Keratinocyte (primary cell): ENCODE results near the gene ARMC3.

ENCODE experiments used
- EZH2 ChIP-seq: IDR thresholded peaks from one replicate; pipeline ENCODE4 v1.6.1; 2012; ENCODE audit warnings: inconsistent platforms, mild to moderate bottlenecking, low read length, moderate library complexity
- TF ChIP-seq, protein P1 (sequence below), 3 experiments: IDR thresholded peaks in 1 of 3; conservative IDR thresholded peaks in 1 of 3; optimal IDR thresholded peaks in 1 of 3; 2 replicates in 2 of 3; 3 replicates in 1 of 3; pipeline versions ENCODE3 to v1.5.1; 2011; ENCODE audit warnings: low read length in 3 of 3, mild to moderate bottlenecking in 3 of 3, moderate library complexity in 2 of 3, control low read depth in 1 of 3, inconsistent platforms in 1 of 3; ENCODE audit not compliant: insufficient read depth in 2 of 3; ENCODE audit errors: extremely low read depth in 1 of 3

GRCh38 chr10:22954970-22955369 is 27.1 kb downstream of the ARMC3 start:
- TF ChIP-seq, protein P1, sequence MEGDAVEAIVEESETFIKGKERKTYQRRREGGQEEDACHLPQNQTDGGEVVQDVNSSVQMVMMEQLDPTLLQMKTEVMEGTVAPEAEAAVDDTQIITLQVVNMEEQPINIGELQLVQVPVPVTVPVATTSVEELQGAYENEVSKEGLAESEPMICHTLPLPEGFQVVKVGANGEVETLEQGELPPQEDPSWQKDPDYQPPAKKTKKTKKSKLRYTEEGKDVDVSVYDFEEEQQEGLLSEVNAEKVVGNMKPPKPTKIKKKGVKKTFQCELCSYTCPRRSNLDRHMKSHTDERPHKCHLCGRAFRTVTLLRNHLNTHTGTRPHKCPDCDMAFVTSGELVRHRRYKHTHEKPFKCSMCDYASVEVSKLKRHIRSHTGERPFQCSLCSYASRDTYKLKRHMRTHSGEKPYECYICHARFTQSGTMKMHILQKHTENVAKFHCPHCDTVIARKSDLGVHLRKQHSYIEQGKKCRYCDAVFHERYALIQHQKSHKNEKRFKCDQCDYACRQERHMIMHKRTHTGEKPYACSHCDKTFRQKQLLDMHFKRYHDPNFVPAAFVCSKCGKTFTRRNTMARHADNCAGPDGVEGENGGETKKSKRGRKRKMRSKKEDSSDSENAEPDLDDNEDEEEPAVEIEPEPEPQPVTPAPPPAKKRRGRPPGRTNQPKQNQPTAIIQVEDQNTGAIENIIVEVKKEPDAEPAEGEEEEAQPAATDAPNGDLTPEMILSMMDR (optimal IDR thresholded peaks at IDR 0.05 in 1 of 3, IDR thresholded peaks at IDR 0.05 in 1 of 3, conservative IDR thresholded peaks at IDR 0.05 in 1 of 3; ENCODE audit: extremely low read depth in 1 of 3, insufficient read depth in 2 of 3, low read length in 3 of 3): no peak
- no peak for TF ChIP-seq EZH2
